ENCODE data around the gene ASB1.
"Not testable (repeated sequence)": the region's sequence is repeated elsewhere in the genome, so short reads cannot be mapped to it uniquely, and the experiment has no call there.

The ASB1 gene

GRCh38 chr2:238404406-238405216 lies 22.1 kb upstream of the ASB1 start:
- no peak for DNase-seq (ENCODE audit: low read depth)

GRCh38 chr2:238405217-238405555 lies 21.5 kb upstream of the ASB1 start:
- DNase-seq (ENCODE audit: low read depth), result not testable (repeated sequence)

- no peak for DNase-seq (ENCODE audit: low read depth)
Measured at GRCh38 chr2:238406221-238406997, 20.3 kb upstream of the ASB1 start.

GRCh38 chr2:238406998-238407285 lies 19.8 kb upstream of the ASB1 start:
- DNase-seq (ENCODE audit: low read depth), result no peak

- DNase-seq (ENCODE audit: low read depth), result no peak
Measured at GRCh38 chr2:238407566-238407965, 19.2 kb upstream of the ASB1 start.

- DNase-seq (ENCODE audit: low read depth), result no peak
Measured at GRCh38 chr2:238408615-238409340, 17.9 kb upstream of the ASB1 start.

- DNase-seq (ENCODE audit: low read depth), result no peak
Measured at GRCh38 chr2:238409341-238410199, 17.2 kb upstream of the ASB1 start.

- no peak for DNase-seq (ENCODE audit: low read depth)
Measured at GRCh38 chr2:238412067-238412767, 14.5 kb upstream of the ASB1 start.

GRCh38 chr2:238413368-238413767 lies 13.4 kb upstream of the ASB1 start:
- no peak for DNase-seq (ENCODE audit: low read depth)

- no peak for DNase-seq (ENCODE audit: low read depth)
Measured at GRCh38 chr2:238415036-238415764, 11.5 kb upstream of the ASB1 start.

GRCh38 chr2:238415893-238416292 lies 10.8 kb upstream of the ASB1 start:
- no peak for DNase-seq (ENCODE audit: low read depth)

GRCh38 chr2:238418196-238418998 lies 8.3 kb upstream of the ASB1 start:
- no peak for DNase-seq (ENCODE audit: low read depth)

GRCh38 chr2:238418999-238419546 lies 7.7 kb upstream of the ASB1 start:
- DNase-seq (ENCODE audit: low read depth), result no peak

- no peak for DNase-seq (ENCODE audit: low read depth)
Measured at GRCh38 chr2:238420442-238420841, 6.3 kb upstream of the ASB1 start.

- DNase-seq (ENCODE audit: low read depth), result no peak
Measured at GRCh38 chr2:238420878-238421694, 5.6 kb upstream of the ASB1 start.

- DNase-seq (ENCODE audit: low read depth), result no peak
Measured at GRCh38 chr2:238421695-238422035, 5.1 kb upstream of the ASB1 start.

GRCh38 chr2:238422285-238422684 lies 4.4 kb upstream of the ASB1 start:
- no peak for DNase-seq (ENCODE audit: low read depth)

- no peak for DNase-seq (ENCODE audit: low read depth)
Measured at GRCh38 chr2:238422940-238423339, 3.8 kb upstream of the ASB1 start.
